GM11168 (cell line): ENCODE measurements around the gene SEPTIN5.
"Not testable (repeated sequence)": the region's sequence is repeated elsewhere in the genome, so short reads cannot be mapped to it uniquely, and the experiment has no call there.

Source experiments
- in situ Hi-C: fragments of 300-500 bp; cut with MboI; formaldehyde crosslinking; loops from one replicate; pipeline ENCODE4 v1.12.0; 2022; ENCODE audit warnings: low sequenced_read_pairs; ENCODE audit not compliant: unreplicated experiment

The SEPTIN5 gene

GRCh38 chr22:19718456-19719049 is 4.2 kb downstream of the SEPTIN5 start:
- in situ Hi-C loops = no loop called here

DNA sequence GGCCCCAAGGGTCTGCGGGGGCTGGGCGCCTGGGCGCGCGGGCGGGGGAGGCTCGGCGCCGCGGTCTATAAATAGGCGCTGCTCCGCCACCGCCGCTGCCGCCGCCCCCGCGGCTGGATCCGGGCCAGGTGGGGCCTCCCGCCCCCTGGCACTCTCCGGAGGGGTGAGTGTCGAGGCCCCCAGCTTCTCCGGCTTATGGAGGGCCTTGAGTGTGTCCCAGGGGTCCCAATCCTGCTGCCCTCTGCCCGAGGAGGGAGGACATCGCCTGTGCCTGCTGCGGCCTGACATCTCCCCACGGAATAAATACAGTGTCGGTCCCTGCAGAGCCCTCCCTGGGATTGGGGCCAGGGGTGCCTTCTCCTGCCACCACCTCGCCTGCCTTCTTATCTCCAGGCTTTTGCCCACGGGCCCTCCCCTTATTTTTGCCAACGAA is 4.8 kb downstream of the SEPTIN5 start:
- in situ Hi-C loops = no loop called here

DNA sequence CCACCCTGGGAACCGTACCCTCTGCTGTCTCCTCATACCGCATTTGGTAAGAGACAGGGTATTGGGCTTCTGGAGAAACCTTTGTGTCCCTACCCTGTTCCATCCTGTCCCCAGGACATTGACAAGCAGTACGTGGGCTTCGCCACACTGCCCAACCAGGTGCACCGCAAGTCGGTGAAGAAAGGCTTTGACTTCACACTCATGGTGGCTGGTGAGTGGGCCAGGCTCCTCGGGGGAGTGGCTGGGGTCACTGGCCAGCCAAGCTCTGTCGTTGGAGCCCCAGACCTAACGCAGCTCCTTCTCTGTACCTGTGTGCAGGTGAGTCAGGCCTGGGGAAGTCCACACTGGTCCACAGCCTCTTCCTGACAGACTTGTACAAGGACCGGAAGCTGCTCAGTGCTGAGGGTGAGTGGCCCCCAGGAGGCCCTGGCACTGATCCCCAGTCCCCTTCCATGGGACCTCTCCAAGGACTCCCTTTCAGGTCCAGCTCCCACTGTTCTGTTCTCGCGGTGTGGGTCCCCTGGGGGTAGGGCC is 5.3 kb downstream of the SEPTIN5 start:
- in situ Hi-C loops = no loop called here

DNA sequence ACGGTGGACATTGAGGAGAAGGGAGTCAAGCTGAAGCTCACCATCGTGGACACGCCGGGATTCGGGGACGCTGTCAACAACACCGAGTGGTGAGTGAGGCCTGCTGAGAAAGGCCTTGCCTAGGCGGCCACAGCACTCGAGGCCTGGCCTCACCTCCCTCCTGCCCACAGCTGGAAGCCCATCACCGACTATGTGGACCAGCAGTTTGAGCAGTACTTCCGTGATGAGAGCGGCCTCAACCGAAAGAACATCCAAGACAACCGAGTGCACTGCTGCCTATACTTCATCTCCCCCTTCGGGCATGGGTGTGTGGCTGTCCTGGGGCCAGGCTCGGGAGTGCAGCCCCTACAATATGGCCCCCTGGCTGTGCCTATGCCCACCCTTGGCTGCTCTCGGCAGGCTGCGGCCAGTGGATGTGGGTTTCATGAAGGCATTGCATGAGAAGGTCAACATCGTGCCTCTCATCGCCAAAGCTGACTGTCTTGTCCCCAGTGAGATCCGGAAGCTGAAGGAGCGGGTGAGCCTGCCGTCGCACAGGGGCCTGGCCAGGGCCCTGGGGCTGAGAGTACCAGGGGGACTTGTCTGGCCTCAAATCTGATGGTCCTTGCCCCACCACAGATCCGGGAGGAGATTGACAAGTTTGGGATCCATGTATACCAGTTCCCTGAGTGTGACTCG is 6.0 kb downstream of the SEPTIN5 start:
- in situ Hi-C loops = no loop called here

DNA sequence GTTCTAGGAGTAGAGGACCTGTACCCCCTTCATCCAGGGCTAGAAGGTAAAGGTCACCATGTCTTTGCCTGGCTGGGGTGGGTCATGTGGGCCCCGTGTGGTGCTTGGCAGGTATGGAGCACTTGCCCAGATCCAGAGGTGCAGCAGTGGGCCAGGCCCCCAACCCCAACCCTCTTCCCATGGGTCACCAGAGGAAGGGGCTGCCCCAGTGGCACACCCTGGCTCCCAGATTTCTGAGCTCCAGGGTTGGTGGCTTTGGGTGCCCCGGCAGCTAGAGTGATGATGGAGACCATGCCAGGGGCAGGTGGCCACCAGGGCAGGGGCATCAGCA is 6.7 kb downstream of the SEPTIN5 start:
- in situ Hi-C loops = no loop called here

GRCh38 chr22:19721330-19722177 is 7.3 kb downstream of the SEPTIN5 start:
- in situ Hi-C loops = no loop called here

- in situ Hi-C loops = no loop called here
Measured at GRCh38 chr22:19722178-19722981, 8.1 kb downstream of the SEPTIN5 start.

DNA sequence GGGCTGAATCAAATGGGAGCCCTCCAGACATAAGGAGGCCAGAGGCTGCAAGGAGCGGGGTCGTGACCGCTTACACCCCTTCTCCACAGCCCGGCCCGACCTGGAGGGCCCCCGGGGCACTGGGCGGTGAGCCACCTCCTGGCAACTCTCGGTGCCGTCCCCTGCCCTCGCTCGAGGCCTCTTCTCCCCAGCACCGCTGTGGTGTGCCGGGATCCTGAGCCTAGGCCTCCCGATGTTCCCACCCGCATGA is 8.6 kb downstream of the SEPTIN5 start:
- in situ Hi-C loops = no loop called here

DNA sequence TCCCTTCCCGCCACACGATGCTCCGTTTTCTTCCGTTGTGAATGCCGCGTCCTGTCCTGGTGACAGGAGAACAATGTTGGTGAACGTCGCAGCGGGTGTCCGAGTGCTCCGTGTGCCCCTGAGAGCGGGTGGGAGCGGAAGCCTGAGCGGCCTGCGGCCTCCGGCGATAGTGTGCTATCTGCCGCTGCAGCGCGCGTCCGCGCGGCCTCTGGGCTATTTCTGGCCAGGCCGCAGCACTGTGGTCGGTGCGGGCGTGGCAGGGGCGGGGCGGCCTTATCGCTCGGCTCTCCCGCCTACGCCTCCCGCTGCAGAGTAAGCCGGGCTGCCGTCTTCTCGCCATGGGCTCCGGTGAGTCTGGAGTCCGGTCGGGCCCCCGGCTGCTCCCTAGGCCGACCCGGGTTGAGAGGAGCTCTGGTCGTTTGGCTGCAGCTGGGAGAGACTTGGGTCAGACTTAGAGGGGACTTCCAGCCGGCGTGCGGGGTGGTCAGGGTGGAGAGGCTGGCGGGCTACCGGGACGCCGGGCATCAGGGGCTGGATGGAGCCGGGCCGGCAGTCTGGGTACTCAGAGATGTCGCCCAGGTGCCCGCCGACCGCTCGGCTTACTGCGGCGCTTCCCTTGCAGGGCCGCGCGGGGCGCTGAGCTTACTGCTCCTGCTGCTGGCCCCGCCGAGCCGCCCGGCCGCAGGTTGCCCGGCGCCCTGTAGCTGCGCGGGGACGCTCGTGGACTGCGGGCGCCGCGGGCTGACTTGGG is 9.1 kb downstream of the SEPTIN5 start, which contains the start of gene GP1BB:
Gene GP1BB, plus strand, starts transcription at position 308 of the 751 bp plus-strand sequence. Its CDS starts 31 bp downstream, at position 339.
- in situ Hi-C loops = no loop called here

DNA sequence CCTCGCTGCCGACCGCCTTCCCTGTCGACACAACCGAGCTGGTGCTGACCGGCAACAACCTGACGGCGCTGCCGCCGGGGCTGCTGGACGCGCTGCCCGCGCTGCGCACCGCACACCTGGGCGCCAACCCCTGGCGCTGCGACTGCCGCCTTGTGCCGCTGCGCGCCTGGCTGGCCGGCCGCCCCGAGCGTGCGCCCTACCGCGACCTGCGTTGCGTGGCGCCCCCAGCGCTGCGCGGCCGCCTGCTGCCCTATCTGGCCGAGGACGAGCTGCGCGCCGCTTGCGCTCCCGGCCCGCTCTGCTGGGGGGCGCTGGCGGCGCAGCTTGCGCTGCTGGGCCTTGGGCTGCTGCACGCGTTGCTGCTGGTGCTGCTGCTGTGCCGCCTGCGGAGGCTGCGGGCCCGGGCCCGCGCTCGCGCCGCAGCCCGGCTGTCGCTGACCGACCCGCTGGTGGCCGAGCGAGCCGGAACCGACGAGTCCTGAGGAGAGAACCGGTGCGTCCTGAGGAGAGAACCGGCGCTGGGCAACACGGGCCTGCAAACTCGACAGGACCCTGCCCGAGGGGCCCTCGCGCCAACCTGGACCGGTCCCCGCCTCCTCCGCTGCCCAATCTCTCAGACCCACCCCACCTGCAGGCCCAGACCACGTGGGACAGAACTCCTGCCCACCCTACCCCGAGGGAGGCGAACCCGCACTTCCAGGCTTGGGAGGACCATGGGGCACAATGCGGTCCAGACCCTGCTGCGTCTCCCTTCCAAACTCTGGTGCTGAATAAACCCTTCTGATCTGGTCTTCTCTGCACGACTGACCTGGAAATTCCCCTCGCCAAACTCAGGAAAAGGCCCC is 9.9 kb downstream of the SEPTIN5 start:
- in situ Hi-C loops = no loop called here

- in situ Hi-C loops = no loop called here
Measured at GRCh38 chr22:19724927-19725661, 10.8 kb downstream of the SEPTIN5 start.

DNA sequence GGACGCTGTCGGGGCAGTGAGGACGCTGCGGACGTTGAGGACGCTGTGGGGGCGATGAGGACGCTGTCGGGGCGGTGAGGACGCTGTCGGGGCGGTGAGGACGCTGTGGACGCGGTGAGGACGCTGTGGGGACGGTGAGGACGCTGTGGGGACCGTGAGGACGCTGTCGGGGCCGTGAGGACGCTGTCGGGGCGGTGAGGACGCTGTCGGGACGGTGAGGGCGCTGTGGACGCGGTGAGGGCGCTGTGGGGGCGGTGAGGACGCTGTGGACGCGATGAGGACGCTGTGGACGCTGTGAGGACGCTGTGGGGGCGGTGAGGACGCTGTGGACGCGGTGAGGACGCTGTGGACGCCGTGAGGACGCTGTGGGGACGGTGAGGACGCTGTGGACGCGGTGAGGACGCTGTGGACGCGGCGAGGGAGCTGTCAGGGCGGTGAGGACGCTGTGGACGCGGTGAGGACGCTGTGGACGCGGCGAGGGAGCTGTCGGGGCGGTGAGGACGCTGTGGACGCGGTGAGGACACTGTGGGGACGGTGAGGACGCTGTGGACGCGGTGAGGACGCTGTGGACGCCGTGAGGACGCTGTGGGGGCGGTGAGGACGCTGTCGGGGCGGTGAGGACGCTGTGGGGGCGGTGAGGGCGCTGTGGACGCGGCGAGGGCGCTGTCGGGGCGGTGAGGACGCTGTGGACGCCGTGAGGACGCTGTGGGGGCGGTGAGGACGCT is 11.9 kb downstream of the SEPTIN5 start:
- in situ Hi-C loops = not testable (repeated sequence)

- in situ Hi-C loops = no loop called here
Measured at GRCh38 chr22:19727310-19728150, 13.2 kb downstream of the SEPTIN5 start.

DNA sequence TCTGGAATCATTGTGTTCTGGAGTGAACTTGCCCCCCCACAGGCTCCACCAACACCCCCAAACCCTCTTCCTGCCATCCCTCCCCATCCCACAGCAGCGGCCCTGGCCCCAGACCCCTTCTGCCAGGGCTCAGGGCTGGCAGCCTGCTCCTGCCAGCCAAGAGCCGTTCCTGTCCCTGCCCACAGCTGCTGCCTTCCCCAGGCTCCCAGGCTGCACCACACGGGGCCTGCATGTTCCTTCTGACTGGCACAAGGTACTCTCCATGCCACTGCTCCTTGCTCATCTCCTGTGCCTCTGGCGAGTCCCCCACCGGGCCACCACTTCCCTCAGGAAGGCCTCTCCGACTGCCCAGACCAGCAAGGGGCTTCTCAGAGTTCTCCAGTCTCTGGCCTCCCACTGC is 14.0 kb downstream of the SEPTIN5 start:
- in situ Hi-C loops = no loop called here

GRCh38 chr22:19728836-19729235 is 14.5 kb downstream of the SEPTIN5 start:
- in situ Hi-C loops = no loop called here

- in situ Hi-C loops = no loop called here
Measured at GRCh38 chr22:19729507-19729906, 15.2 kb downstream of the SEPTIN5 start.

- in situ Hi-C loops = no loop called here
Measured at GRCh38 chr22:19730198-19730597, 15.9 kb downstream of the SEPTIN5 start.
